Ishikawa (cell line): Measurements from ENCODE around the gene GDI2.

Source experiments
- CEBPB ChIP-seq: IDR thresholded peaks from 2 replicates; pipeline ENCODE4 v1.6.1; 2012
- CREB1 ChIP-seq: IDR thresholded peaks from 2 replicates; pipeline ENCODE4 v1.6.1; 2012; ENCODE audit warnings: low read depth
- EGR1 ChIP-seq: IDR thresholded peaks from 2 replicates; pipeline ENCODE4 v1.6.1; 2012
- EP300 ChIP-seq: IDR thresholded peaks from 2 replicates; pipeline ENCODE4 v1.6.1; 2012; ENCODE audit warnings: borderline replicate concordance
- FOXM1 ChIP-seq: IDR thresholded peaks from 2 replicates; pipeline ENCODE4 v1.6.1; 2012; ENCODE audit warnings: low read depth, borderline replicate concordance
- NFIC ChIP-seq: IDR thresholded peaks from 2 replicates; pipeline ENCODE4 v1.6.1; 2012
- RAD21 ChIP-seq: IDR thresholded peaks from 2 replicates; pipeline ENCODE4 v1.6.1; 2012; ENCODE audit warnings: low read depth
- TAF1 ChIP-seq: IDR thresholded peaks from 2 replicates; pipeline ENCODE4 v1.6.1; 2012; ENCODE audit warnings: low read depth, mild to moderate bottlenecking
- TCF12 ChIP-seq: IDR thresholded peaks from 2 replicates; pipeline ENCODE4 v1.6.1; 2012; ENCODE audit warnings: low read depth
- TEAD4 ChIP-seq: IDR thresholded peaks from 2 replicates; pipeline ENCODE4 v1.6.1; 2012
- USF1 ChIP-seq: IDR thresholded peaks from 2 replicates; pipeline ENCODE4 v1.6.1; 2012
- YY1 ChIP-seq: IDR thresholded peaks from 2 replicates; pipeline ENCODE4 v1.6.1; 2012; ENCODE audit warnings: low read depth
- ZBTB7A ChIP-seq: IDR thresholded peaks from 2 replicates; pipeline ENCODE4 v1.6.1; 2012; ENCODE audit warnings: low read depth
- TF ChIP-seq, protein P1 (sequence below): IDR thresholded peaks from 2 replicates; pipeline ENCODE4 v1.6.1; 2012; ENCODE audit warnings: low read depth, mild to moderate bottlenecking
- TF ChIP-seq, protein P2 (sequence below): IDR thresholded peaks from 2 replicates; pipeline ENCODE4 v1.6.1; 2012

Gene GDI2

GRCh38 chr10:5830629-5831445, 17.6 kb upstream of the GDI2 start:
- TF ChIP-seq CREB1: no peak
- TF ChIP-seq, protein P1, sequence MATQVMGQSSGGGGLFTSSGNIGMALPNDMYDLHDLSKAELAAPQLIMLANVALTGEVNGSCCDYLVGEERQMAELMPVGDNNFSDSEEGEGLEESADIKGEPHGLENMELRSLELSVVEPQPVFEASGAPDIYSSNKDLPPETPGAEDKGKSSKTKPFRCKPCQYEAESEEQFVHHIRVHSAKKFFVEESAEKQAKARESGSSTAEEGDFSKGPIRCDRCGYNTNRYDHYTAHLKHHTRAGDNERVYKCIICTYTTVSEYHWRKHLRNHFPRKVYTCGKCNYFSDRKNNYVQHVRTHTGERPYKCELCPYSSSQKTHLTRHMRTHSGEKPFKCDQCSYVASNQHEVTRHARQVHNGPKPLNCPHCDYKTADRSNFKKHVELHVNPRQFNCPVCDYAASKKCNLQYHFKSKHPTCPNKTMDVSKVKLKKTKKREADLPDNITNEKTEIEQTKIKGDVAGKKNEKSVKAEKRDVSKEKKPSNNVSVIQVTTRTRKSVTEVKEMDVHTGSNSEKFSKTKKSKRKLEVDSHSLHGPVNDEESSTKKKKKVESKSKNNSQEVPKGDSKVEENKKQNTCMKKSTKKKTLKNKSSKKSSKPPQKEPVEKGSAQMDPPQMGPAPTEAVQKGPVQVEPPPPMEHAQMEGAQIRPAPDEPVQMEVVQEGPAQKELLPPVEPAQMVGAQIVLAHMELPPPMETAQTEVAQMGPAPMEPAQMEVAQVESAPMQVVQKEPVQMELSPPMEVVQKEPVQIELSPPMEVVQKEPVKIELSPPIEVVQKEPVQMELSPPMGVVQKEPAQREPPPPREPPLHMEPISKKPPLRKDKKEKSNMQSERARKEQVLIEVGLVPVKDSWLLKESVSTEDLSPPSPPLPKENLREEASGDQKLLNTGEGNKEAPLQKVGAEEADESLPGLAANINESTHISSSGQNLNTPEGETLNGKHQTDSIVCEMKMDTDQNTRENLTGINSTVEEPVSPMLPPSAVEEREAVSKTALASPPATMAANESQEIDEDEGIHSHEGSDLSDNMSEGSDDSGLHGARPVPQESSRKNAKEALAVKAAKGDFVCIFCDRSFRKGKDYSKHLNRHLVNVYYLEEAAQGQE: no peak
- no peak for TF ChIP-seq EP300
- no peak for TF ChIP-seq ZBTB7A
- TF ChIP-seq TEAD4: no peak
- TF ChIP-seq, protein P2, sequence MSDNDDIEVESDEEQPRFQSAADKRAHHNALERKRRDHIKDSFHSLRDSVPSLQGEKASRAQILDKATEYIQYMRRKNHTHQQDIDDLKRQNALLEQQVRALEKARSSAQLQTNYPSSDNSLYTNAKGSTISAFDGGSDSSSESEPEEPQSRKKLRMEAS: no peak
- no peak for TF ChIP-seq TAF1
- no peak for TF ChIP-seq USF1
- no peak for TF ChIP-seq EGR1
- no peak for TF ChIP-seq YY1
- TF ChIP-seq FOXM1: no peak
- TF ChIP-seq CEBPB: no peak

DNA sequence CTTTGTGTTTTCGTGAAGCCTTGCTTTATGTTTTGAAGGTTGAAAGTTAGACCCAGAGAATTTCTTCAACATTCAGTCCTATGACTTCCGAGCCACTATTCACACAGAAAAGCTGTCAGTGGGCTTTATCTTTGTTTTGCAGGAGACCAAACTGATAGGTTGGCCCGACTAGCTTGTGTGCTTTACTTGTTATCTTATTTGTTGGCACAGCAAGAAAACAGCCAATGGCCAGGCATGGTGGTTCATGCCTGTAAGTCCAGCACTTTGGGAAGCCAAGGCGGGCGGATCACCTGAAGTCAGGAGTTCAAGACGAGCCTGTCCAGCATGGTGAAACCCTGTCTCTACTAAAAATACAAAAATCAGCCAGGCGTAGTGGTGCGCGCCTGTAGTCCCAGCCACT, 16.0 kb upstream of the GDI2 start:
- TF ChIP-seq TCF12 (no peak), CREB1 (no peak), EGR1 (no peak), RAD21 (no peak)
- TF ChIP-seq, protein P2: no peak

DNA sequence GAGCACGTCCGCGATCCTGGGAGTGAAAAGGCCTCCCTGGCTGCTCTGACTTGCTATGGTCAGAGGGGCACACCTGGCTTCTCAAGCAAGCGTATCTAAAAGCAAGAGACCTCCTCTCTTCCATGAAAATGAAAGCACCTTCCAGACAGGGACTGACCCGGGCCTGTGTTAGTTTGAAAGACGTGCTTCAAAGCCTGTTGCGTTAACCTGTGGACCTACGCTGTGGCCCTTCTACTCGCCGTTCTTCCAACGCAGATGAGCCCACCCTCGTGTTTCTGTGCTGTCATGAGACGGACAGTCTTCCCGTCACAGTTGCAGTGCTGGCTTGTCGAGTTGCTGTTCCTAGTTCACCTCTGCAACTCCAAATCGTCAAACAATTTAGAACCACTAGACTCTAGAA, 15.5 kb upstream of the GDI2 start:
- no peak for TF ChIP-seq RAD21
- TF ChIP-seq TEAD4: no peak
- TF ChIP-seq ZBTB7A: no peak
- no peak for TF ChIP-seq CEBPB
- no peak for TF ChIP-seq YY1
- no peak for TF ChIP-seq FOXM1
- TF ChIP-seq, protein P1: no peak
- TF ChIP-seq TCF12: no peak
- TF ChIP-seq NFIC: no peak
- TF ChIP-seq TAF1: no peak
- no peak for TF ChIP-seq USF1
- no peak for TF ChIP-seq CREB1

- no peak for TF ChIP-seq CEBPB
- TF ChIP-seq EGR1: no peak
- TF ChIP-seq FOXM1: no peak
- TF ChIP-seq TEAD4: no peak
- no peak for TF ChIP-seq YY1
- TF ChIP-seq TCF12: no peak
- TF ChIP-seq CREB1: no peak
- TF ChIP-seq RAD21: no peak
- TF ChIP-seq NFIC: no peak
- TF ChIP-seq, protein P1: no peak
- no peak for TF ChIP-seq USF1
- TF ChIP-seq, protein P2: no peak
- no peak for TF ChIP-seq EP300
- no peak for TF ChIP-seq ZBTB7A
Observed at GRCh38 chr10:5827841-5828240, 14.6 kb upstream of the GDI2 start.
